ENCODE data around the gene NUMB. TPM values are rescaled to one million over a fixed set of nuclear protein-coding genes. Genes with fewer than 3 reads are reported as not detected.

NUMB gene
- total and polyA plus RNA-seq, 2 of the 4 experiments (the other 2 are of a cell fraction): 45.9 to 114 TPM

- Histone ChIP-seq H3K27ac (ENCODE audit: insufficient read depth, low read length) (no peak overlapping the region), H3K4ac (ENCODE audit: low read depth, low read length) (no peak overlapping the region), H3K4me2 (ENCODE audit: low read depth, low read length) (no peak overlapping the region), H3K4me1 (ENCODE audit: control insufficient read depth, insufficient read depth, low read length) (no peaks in the 10 kb centered on the region), H3K27me3 (ENCODE audit: control insufficient read depth, insufficient read depth, low read length) (no peaks in the 10 kb centered on the region; the same call in 1 of the 2 replicates), H2AK5ac (ENCODE audit: low read depth, low read length) (no peak overlapping the region), H4K5ac (ENCODE audit: low read depth, low read length) (no peak overlapping the region), H3K18ac (ENCODE audit: low read depth, low read length) (no peak overlapping the region), H3K9me3 (ENCODE audit: control insufficient read depth, insufficient read depth, low read length) (no peaks in the 10 kb centered on the region), H2BK120ac (ENCODE audit: low read depth, low read length) (no peak overlapping the region), H3K9me1 (ENCODE audit: insufficient read depth, low read length) (no peaks in the 10 kb centered on the region), H2BK5ac (ENCODE audit: low read depth, low read length, poor library complexity, severe bottlenecking) (no peak overlapping the region), H4K8ac (ENCODE audit: low read depth in 2 of 2, low read length in 2 of 2) (no peak overlapping the region), H3K79me1 (ENCODE audit: low read depth in 1 of 2, low read length in 2 of 2) (no peaks in the 10 kb centered on the region), H3K36me3 (ENCODE audit: control insufficient read depth, insufficient read depth, low read length) (no peaks in the 10 kb centered on the region), H2BK15ac (ENCODE audit: low read depth, low read length) (no peak overlapping the region), H3K23ac (ENCODE audit: low read depth, low read length) (no peak overlapping the region; the same call in 1 of the 2 replicates), H2AK9ac (replicated peaks; ENCODE audit: low read depth, low read length, poor library complexity) (peak overlapping the region; percentile 65), H2AFZ (replicated peaks; ENCODE audit: low read length, poor library complexity) (no peak overlapping the region), H2BK20ac (ENCODE audit: low read depth, low read length) (no peak overlapping the region), H4K20me1 (ENCODE audit: insufficient read depth, low read length) (no peaks in the 10 kb centered on the region; the same call in 1 of the 2 replicates), H3K56ac (ENCODE audit: extremely low read depth, insufficient read depth, low read length) (no peak overlapping the region), H4K91ac (ENCODE audit: insufficient read depth, low read depth, low read length) (no peak overlapping the region), H3K14ac (replicated peaks; ENCODE audit: low read depth, low read length) (no peak overlapping the region), H3K9ac (ENCODE audit: low read depth, low read length) (no peak overlapping the region), H3K4me3 (ENCODE audit: insufficient read depth, low read depth, low read length) (no peak overlapping the region)
- dilution Hi-C loops (cut with HindIII; ENCODE audit: low sequenced_read_pairs, unreplicated experiment): no loop called here
- intact Hi-C loops (cut with micrococcal nuclease): no loop called here
- TF ChIP-seq RAD21 (IDR thresholded peaks at IDR 0.05; ENCODE audit: low read length) (no peak), NFE2L2 (IDR thresholded peaks at IDR 0.05; ENCODE audit: low read depth, low read length) (no peak), POLR2A (IDR thresholded peaks at IDR 0.05; ENCODE audit: low read depth, low read length) (no peak), CEBPB (IDR thresholded peaks at IDR 0.05; ENCODE audit: low read depth, low read length) (no peak), BHLHE40 (IDR thresholded peaks at IDR 0.05; ENCODE audit: low read depth, low read length) (no peak), FOS (IDR thresholded peaks at IDR 0.05; ENCODE audit: low read depth, low read length) (no peak), CHD1 (IDR thresholded peaks at IDR 0.05; ENCODE audit: low read depth, low read length) (no peak), RFX5 (IDR thresholded peaks at IDR 0.05; ENCODE audit: low read depth, low read length) (no peak), MXI1 (IDR thresholded peaks at IDR 0.05; ENCODE audit: borderline replicate concordance, low read depth, low read length) (no peak), CTCF (conservative IDR thresholded peaks at IDR 0.05; ENCODE audit: low read depth, low read length) (no peak), ELK1 (IDR thresholded peaks at IDR 0.05; ENCODE audit: borderline replicate concordance, low read depth, low read length) (no peak), MAFK (IDR thresholded peaks at IDR 0.05; ENCODE audit: low read depth, low read length) (no peak), RCOR1 (IDR thresholded peaks at IDR 0.05; ENCODE audit: insufficient replicate concordance, low read length) (no peak), MAZ (IDR thresholded peaks at IDR 0.05; ENCODE audit: borderline replicate concordance, low read depth, low read length) (no peak)
- in situ Hi-C loops (cut with MboI; ENCODE audit: low sequenced_read_pairs): no loop called here
- ATAC-seq (ENCODE audit: low read depth) (no peak), DNase-seq (no peak)
- POLR2A ChIA-PET (ENCODE audit: unreplicated experiment): no interaction called here
- BruUV-seq (replicated peaks): no TSS peak
- CTCF ChIA-PET: no interaction called here
- WGBS, 2 experiments (ENCODE audit: extremely low coverage in 2 of 2, insufficient read length in 1 of 2): 76% methylated on average over 2 of the region's 9 CpGs; no CpG with 5 or more reads in 1 of the 2 experiments
Measured at GRCh38 chr14:73259837-73260236, 198.5 kb downstream of the NUMB start.

Data from IMR-90 (cell line).